HEK293 (cell line): ENCODE data around the gene IFIT5.

Experiments used
- BCL11B ChIP-seq: fragments of 450-650 bp; formaldehyde crosslinking; IDR thresholded peaks from 2 replicates; pipeline ENCODE4 v1.5.1; 2016; ENCODE audit warnings: low read depth, missing biosample characterization, missing genetic modification characterization
- ZNF24 ChIP-seq: fragments of 450-650 bp; formaldehyde crosslinking; IDR thresholded peaks from 2 replicates; pipeline ENCODE4 v1.5.1; 2016; ENCODE audit warnings: missing biosample characterization, missing genetic modification characterization
- TF ChIP-seq, protein P1 (sequence below): fragments of 450-650 bp; formaldehyde crosslinking; IDR thresholded peaks from 2 replicates; pipeline ENCODE4 v1.5.1; 2016; ENCODE audit warnings: missing biosample characterization, missing genetic modification characterization, low read depth
- TF ChIP-seq, protein P2 (sequence below): fragments of 450-650 bp; formaldehyde crosslinking; IDR thresholded peaks from 2 replicates; pipeline ENCODE4 v1.5.1; 2016; ENCODE audit warnings: missing biosample characterization, missing genetic modification characterization
- TF ChIP-seq, protein P3 (sequence below): fragments of 450-650 bp; formaldehyde crosslinking; IDR thresholded peaks from 2 replicates; pipeline ENCODE4 v1.5.1; 2016; ENCODE audit warnings: missing biosample characterization, missing genetic modification characterization

DNA sequence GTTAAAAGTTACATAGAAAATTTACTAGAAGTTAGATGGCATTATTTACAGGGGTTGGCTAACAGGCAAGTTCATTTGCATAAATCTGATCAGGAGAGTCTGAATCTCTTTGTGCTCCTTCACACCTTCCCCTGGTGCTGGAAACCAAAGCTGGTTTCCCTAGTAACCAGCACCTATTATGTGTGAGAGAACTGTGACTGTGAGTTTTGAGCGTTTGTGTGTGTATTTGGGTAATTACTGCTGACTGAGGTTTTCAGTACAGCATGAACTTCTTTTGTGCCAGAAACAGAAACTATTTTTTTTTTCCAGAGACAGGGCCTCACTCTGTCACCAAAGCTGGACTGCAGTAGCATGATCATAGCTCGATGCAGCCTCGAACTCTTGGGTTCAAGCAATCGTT lies 46.8 kb upstream of the IFIT5 start:
- no peak for TF ChIP-seq ZNF24 (tag by site-specific recombination)
- TF ChIP-seq, protein P1, sequence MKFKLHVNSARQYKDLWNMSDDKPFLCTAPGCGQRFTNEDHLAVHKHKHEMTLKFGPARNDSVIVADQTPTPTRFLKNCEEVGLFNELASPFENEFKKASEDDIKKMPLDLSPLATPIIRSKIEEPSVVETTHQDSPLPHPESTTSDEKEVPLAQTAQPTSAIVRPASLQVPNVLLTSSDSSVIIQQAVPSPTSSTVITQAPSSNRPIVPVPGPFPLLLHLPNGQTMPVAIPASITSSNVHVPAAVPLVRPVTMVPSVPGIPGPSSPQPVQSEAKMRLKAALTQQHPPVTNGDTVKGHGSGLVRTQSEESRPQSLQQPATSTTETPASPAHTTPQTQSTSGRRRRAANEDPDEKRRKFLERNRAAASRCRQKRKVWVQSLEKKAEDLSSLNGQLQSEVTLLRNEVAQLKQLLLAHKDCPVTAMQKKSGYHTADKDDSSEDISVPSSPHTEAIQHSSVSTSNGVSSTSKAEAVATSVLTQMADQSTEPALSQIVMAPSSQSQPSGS (tag by site-specific recombination): no peak
- TF ChIP-seq, protein P2, sequence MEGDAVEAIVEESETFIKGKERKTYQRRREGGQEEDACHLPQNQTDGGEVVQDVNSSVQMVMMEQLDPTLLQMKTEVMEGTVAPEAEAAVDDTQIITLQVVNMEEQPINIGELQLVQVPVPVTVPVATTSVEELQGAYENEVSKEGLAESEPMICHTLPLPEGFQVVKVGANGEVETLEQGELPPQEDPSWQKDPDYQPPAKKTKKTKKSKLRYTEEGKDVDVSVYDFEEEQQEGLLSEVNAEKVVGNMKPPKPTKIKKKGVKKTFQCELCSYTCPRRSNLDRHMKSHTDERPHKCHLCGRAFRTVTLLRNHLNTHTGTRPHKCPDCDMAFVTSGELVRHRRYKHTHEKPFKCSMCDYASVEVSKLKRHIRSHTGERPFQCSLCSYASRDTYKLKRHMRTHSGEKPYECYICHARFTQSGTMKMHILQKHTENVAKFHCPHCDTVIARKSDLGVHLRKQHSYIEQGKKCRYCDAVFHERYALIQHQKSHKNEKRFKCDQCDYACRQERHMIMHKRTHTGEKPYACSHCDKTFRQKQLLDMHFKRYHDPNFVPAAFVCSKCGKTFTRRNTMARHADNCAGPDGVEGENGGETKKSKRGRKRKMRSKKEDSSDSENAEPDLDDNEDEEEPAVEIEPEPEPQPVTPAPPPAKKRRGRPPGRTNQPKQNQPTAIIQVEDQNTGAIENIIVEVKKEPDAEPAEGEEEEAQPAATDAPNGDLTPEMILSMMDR (tag by site-specific recombination): no peak
- TF ChIP-seq, protein P3, sequence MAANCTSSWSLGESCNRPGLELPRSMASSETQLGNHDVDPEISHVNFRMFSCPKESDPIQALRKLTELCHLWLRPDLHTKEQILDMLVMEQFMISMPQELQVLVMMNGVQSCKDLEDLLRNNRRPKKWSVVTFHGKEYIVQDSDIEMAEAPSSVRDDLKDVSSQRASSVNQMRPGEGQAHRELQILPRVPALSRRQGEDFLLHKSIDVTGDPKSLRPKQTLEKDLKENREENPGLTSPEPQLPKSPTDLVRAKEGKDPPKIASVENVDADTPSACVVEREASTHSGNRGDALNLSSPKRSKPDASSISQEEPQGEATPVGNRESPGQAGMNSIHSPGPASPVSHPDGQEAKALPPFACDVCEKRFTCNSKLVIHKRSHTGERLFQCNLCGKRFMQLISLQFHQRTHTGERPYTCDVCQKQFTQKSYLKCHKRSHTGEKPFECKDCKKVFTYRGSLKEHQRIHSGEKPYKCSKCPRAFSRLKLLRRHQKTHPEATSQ (tag by site-specific recombination): no peak
- no peak for TF ChIP-seq BCL11B
